ENCODE measurements around the gene LINGO1. TPM values are rescaled to one million over a fixed set of nuclear protein-coding genes. Genes with fewer than 3 reads are reported as not detected.

LINGO1 gene
- total RNA-seq, 2 donors from 2014 or later, result 7.9 to 19.7 TPM

GRCh38 chr15:77647961-77648360 is 15.2 kb upstream of the LINGO1 start:
- DNase-seq, result no peak
- no peaks in the 10 kb centered on the region for H3K36me3 ChIP-seq (ENCODE audit: control insufficient read depth, insufficient read depth, low read length)
- WGBS, 2 experiments (ENCODE audit: insufficient coverage in 1 of 2, insufficient read length in 1 of 2), result 98 to 100% methylated on average over 3 of the region's 4 CpGs
- Mint-ChIP-seq H3K9me3 (no peaks in the 10 kb centered on the region), H3K4me3 (no peak overlapping the region), H3K36me3 (ENCODE audit: low read depth) (no peaks in the 10 kb centered on the region), H3K27ac (no peak overlapping the region), H3K4me1 (peaks cover 12% of the 10 kb centered on the region), H3K27me3 (ENCODE audit: insufficient read depth) (peaks cover 3% of the 10 kb centered on the region)
- H3K27ac ChIP-seq (ENCODE audit: low read depth, low read length), result no peak overlapping the region
- no peaks in the 10 kb centered on the region for H3K27me3 ChIP-seq (ENCODE audit: control insufficient read depth, insufficient read depth, low read length, poor library complexity, severe bottlenecking)
- TF ChIP-seq CTCF (conservative IDR thresholded peaks at IDR 0.05), result no peak
- H3K4me1 ChIP-seq (ENCODE audit: control insufficient read depth, insufficient read depth, low read length), result no peaks in the 10 kb centered on the region
- H3K9ac ChIP-seq (ENCODE audit: extremely low read depth, low read length, poor library complexity, severe bottlenecking), result no peak overlapping the region
- H3K4me3 ChIP-seq (ENCODE audit: low read length), result no peak overlapping the region
- no peaks in the 10 kb centered on the region for H3K9me3 ChIP-seq (ENCODE audit: control insufficient read depth, low read length)

GRCh38 chr15:77646104-77646694 is 13.5 kb upstream of the LINGO1 start:
- Mint-ChIP-seq H3K9me3 (no peaks in the 10 kb centered on the region), H3K27me3 (ENCODE audit: insufficient read depth) (no peaks in the 10 kb centered on the region), H3K4me1 (peaks cover 17% of the 10 kb centered on the region), H3K27ac (no peak overlapping the region), H3K36me3 (ENCODE audit: low read depth) (no peaks in the 10 kb centered on the region), H3K4me3 (no peak overlapping the region)
- Histone ChIP-seq H3K9me3 (ENCODE audit: control insufficient read depth, low read length) (no peaks in the 10 kb centered on the region), H3K27ac (ENCODE audit: low read depth, low read length) (no peak overlapping the region), H3K4me3 (ENCODE audit: low read length) (no peak overlapping the region), H3K27me3 (ENCODE audit: control insufficient read depth, insufficient read depth, low read length, poor library complexity, severe bottlenecking) (no peaks in the 10 kb centered on the region), H3K36me3 (ENCODE audit: control insufficient read depth, insufficient read depth, low read length) (no peaks in the 10 kb centered on the region), H3K9ac (ENCODE audit: extremely low read depth, low read length, poor library complexity, severe bottlenecking) (no peak overlapping the region), H3K4me1 (ENCODE audit: control insufficient read depth, insufficient read depth, low read length) (no peaks in the 10 kb centered on the region)
- 33 to 81% methylated on average over 1 to 8 of the region's 8 CpGs for WGBS, 2 experiments (ENCODE audit: insufficient coverage in 1 of 2, insufficient read length in 1 of 2)
- DNase-seq, result no peak
- TF ChIP-seq CTCF (conservative IDR thresholded peaks at IDR 0.05), result no peak

GRCh38 chr15:77645602-77646001 is 12.9 kb upstream of the LINGO1 start:
- WGBS, 2 experiments (ENCODE audit: insufficient coverage in 1 of 2, insufficient read length in 1 of 2), result 87 to 92% methylated on average over 7 to 8 of the region's 8 CpGs
- no peak for TF ChIP-seq CTCF (conservative IDR thresholded peaks at IDR 0.05)
- peaks cover 17% of the 10 kb centered on the region for H3K4me1 Mint-ChIP-seq
- H3K27me3 ChIP-seq (ENCODE audit: control insufficient read depth, insufficient read depth, low read length, poor library complexity, severe bottlenecking), result no peaks in the 10 kb centered on the region
- H3K36me3 ChIP-seq (ENCODE audit: control insufficient read depth, insufficient read depth, low read length), result no peaks in the 10 kb centered on the region
- no peaks in the 10 kb centered on the region for H3K36me3 Mint-ChIP-seq (ENCODE audit: low read depth)
- no peaks in the 10 kb centered on the region for H3K9me3 Mint-ChIP-seq
- H3K9me3 ChIP-seq (ENCODE audit: control insufficient read depth, low read length), result no peaks in the 10 kb centered on the region
- no peak overlapping the region for H3K27ac ChIP-seq (ENCODE audit: low read depth, low read length)
- H3K9ac ChIP-seq (ENCODE audit: extremely low read depth, low read length, poor library complexity, severe bottlenecking), result no peak overlapping the region
- DNase-seq, result no peak
- H3K27me3 Mint-ChIP-seq (ENCODE audit: insufficient read depth), result no peaks in the 10 kb centered on the region
- H3K4me1 ChIP-seq (ENCODE audit: control insufficient read depth, insufficient read depth, low read length), result no peaks in the 10 kb centered on the region
- H3K4me3 Mint-ChIP-seq, result no peak overlapping the region
- no peak overlapping the region for H3K27ac Mint-ChIP-seq
- no peak overlapping the region for H3K4me3 ChIP-seq (ENCODE audit: low read length)

All from endodermal cell (in vitro differentiated cells).